ENCODE measurements around the gene BLOC1S6.

Gene BLOC1S6

DNA sequence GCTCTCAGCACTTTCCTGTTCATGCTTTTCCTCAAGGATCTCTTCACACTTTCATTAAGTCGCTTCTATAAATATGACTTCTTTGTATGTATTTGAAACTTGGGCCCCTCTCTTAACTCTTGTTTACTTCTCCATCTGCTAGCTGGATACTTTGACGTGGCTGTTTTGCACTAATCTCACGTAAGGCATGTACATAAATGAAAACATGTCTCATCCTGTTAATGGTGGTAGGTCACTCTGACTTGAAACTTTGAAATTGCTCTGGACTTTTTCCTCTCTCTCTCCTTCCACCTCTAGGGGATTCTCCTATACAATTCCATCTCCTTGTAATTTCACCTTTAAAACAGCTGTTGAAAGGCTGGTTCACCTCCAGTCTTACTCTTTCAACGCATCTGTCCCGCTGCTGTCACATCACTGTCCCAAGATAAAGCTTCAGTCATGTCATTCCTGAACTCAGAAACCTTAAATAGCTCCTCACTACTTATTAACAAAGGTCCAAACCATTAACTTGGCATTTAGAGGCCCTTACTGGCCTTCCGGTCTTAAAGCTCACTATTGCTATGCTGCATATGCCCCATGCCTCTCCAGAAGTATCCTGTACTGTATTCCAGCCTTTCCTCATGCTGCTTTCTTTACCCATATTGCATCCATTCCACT lies 1.2 kb downstream of the BLOC1S6 start:
- peak; percentile 3 for DNase-seq

DNA sequence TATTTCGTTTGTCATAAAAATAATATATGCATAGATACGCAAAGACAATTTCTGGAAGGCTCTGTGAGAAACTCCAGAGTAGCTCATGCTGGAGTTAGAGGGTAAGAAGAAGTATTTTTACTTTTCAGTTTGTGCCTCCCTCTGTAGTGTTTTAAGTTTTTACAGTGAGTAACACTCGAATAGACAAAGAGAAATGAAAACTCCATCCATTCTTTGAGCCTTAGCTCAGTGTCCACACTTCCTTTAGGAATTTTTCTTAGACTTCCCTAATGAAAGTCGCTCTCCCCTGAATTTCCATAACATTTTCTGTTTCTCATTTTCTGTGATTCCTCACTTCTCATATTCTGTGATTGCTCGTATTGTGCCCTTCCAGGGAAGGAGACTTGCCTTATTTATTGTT lies 2.1 kb downstream of the BLOC1S6 start:
- DNase-seq: peak; percentile 14

DNA sequence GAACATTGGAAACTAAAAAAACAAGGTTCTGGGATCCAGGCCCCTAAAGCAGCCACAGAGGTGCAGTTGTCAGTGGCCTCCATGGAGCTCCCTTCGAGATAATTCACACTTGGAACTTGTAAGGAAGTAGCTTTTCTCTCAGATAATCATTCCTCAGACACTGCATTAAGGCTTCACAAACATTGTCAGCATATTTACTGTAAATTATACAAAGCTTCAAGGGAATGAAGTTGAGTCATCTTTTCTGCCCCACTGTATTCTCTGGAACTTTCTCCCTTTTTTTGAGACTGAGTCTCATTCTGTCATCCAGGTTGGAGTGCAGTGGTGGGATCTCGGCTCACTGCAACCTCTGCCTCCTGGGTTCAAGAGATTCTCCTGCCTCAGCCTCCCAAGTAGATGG lies 7.1 kb downstream of the BLOC1S6 start:
- no peak for DNase-seq

DNA sequence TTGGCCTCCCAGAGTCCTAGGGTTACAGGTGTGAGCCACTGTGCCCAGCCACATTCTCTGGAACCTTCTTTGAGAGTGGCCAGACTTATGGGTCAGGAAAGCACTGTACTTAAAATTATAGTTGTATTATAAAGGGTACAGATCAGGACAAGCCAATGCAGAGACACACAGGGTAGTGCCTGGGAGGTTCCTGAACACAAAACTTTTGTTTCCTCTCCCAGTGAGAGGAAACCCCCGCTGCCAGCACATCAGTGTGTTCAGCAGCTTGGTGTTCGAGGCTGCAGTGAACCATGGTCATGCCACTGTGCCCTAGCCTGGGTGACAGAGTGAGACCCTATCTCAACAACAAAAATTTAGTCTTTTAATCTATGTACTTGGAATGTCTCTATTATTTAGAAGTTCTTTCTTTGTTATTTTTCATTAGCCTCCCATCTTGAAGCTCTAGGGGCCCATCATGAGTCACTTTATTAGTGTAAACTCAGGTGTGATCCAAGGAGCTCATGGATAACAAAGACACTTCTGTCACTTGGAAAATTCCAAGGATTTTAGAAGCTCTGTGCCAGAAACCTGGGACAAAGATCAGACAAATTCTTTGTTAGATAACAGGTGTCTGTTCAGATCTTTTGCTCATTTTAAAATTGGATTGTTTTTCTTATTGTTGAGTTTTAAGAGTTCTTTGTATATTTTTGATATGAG lies 7.8 kb downstream of the BLOC1S6 start:
- no peak for DNase-seq

GRCh38 chr15:45603881-45604280 lies 16.7 kb downstream of the BLOC1S6 start:
- DNase-seq: no peak

DNA sequence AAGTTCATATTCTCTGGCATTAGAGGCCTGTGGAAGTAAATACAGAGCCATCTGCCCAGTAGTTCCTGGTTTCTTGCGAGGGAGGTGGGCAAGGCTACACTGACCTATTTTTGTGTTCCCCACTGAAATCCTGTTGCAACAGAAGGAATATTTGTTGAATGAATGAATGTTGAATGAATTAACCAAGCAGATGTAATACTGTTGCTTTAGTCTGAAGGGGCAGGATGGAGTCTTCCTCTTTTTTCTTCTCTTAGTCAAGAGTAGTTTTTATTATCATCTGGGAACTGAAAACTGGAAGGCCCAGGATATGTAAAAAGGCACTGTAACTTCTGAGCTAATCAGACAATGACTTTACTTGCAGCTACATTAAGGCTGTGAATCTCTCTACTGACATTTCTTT lies 17.1 kb downstream of the BLOC1S6 start:
- DNase-seq: no peak

GRCh38 chr15:45606413-45606812 lies 19.2 kb downstream of the BLOC1S6 start:
- no peak for DNase-seq

DNA sequence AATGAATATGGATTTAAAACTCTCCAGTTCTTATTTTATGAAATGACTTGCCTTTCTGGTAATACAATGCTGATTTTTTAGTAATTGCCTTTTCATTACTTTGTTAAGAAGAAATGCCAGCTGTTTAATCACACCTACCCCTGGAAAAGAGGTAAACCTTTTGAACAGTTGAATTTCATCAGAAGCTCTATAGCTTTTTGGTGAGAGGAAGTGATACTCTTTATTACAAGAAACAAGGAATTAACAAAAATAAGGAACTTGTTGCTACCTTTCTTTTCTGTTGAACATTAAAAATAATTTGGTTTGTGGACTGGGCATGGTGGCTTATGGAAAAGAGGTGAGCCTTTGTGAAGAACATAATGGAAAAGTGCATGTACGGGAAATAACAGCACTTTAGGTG lies 19.7 kb downstream of the BLOC1S6 start:
- DNase-seq: no peak

- no peak for DNase-seq
Measured at GRCh38 chr15:45611305-45611704, 24.1 kb downstream of the BLOC1S6 start.

- DNase-seq: peak; percentile 42
Measured at GRCh38 chr15:45612790-45613415, 25.7 kb downstream of the BLOC1S6 start.

GRCh38 chr15:45616901-45617323 lies 29.7 kb downstream of the BLOC1S6 start:
- no peak for DNase-seq

GRCh38 chr15:45618813-45619212 lies 31.6 kb downstream of the BLOC1S6 start:
- no peak for DNase-seq

DNA sequence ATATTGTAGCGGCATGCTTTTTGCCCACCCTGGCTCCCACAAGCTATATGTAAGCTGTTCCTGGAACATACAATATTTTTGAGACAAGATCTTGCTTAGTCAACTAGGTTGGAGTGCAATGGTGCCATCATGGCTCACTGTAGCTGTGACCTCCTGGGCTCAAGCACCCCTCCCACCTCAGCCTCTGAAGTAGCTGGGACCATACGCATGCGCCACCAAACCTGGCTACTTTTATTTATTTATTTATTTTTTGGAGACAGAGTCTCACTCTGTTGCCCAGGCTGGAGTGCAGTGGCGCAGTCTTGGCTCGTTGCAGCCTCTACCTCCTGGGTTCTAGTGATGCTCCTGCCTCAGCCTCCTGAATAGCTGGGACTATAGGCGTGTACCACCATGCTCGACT lies 41.0 kb downstream of the BLOC1S6 start:
- no peak for DNase-seq

DNA sequence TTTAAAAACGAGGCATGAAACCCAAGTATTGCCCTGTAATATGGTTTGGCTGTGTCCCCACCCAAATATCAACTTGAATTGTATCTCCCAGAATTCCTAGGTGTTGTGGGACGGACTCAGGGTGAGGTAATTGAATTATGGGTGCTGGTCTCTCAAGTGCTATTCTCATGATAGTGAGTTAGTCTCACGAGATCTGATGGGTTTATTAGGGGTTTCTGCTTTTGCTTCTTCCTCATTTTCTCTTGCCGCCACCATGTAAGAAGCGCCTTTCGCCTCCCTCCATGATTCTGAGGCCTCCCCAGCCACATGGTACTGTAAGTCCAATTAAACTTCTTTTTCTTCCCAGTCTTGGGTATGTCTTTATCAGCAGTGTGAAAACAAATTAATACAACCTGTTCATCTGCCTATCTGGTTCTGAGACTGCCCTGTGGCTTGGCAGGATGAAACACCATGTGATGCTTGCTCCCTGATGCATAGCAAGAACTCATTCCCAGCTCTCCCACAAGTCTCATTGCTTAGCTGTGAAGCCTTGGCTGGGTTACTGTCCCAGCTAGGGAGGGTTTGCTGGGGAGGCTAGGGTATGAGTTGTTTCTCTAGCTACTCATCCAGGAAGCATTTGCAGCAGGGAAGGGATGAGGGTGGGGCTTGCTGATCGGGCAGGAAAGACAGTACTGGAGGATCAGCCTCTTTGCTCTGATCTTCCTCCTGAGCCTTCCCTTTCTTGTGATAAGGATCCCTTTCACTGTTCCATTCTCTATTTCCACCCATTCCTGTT lies 43.9 kb downstream of the BLOC1S6 start:
- peak; percentile 92 for DNase-seq

- DNase-seq: no peak
Measured at GRCh38 chr15:45631776-45632175, 44.6 kb downstream of the BLOC1S6 start.

DNA sequence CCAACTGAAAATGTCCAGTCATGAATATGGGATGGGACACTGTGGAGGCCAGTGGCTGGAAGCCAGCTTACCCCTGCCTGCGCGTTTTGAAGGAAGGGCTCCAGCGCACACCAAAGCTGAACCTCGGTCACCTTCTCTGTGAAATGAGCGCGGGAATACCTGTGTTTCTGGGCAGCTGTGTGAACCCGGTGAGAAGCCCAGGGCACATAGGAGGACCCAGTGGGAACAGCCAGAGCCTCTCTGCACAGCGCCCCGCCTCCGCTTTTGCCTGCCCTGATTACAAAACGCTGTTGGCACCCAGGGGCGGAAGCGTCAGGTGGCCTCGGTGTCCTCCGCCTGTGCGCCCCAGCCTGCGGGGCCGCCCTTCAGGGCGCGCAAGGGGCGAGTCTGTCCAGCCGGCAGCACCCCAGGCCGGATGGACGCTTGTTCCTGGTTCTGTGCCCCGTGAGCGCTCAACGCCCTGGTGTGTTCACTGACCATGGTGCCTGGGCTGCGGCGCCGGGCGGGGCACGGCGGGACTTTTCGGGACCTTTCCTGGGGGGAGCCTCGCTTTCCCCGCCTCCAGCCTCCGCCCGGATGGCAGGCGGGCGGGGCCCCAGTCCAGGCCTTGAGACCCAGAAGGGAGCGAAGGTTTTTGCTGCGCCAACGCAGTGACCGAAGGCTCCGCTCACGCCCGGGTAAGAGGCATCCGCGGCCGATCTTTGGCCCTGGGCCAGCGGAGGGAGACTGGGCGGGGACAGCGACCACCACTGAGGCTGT lies 47.4 kb downstream of the BLOC1S6 start, which contains the start of gene SQOR:
TSS of gene SQOR (plus strand) at position 598 of the 759 bp plus-strand sequence. CDS start 23,895 bp downstream, outside the sequence.
- peak; percentile 33 for DNase-seq

GRCh38 chr15:45635191-45635638 lies 48.0 kb downstream of the BLOC1S6 start:
- no peak for DNase-seq

DNA sequence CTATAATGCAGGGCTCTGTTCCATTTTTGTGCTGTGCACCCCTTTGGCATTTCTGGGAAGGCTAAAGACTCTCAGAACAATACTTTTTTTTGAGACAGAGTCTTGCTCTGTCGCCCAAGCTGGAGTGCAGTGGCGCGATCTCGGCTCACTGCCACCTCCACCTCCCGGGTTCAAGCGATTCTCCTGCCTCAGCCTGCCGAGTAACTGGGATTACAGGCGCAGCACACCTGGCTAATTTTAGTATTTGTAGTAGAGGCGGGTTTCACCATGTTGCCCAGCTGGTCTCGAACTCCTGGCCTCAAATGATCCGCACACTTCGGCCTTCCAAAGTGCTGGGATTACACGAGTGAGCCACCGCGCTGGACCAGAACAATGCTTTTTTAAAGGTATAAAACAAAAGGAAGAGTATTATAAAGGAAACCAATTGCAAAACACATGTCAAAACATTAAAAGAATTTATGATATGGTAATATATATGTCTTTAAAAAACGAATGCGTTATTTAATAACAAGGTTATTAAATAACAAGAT lies 48.6 kb downstream of the BLOC1S6 start:
- no peak for DNase-seq

DNA sequence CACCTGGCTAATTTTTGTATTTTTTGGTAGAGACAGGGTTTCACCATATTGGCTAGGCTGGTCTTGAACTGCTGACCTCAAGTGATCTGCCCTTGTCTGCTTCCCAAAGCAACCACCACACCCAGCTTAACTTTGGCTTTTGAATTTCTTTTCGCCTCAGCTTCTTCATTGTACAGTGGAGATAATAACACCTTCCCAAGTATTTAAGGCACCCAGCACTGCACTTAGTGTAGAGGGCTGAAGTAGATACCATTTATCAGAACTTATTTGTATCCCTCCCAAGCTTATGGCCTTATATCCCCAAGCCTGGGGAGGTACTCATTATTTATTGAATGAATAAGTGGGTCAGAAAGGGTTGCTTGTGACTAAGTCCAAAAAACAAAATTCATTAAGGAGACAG lies 50.0 kb downstream of the BLOC1S6 start:
- no peak for DNase-seq

DNA sequence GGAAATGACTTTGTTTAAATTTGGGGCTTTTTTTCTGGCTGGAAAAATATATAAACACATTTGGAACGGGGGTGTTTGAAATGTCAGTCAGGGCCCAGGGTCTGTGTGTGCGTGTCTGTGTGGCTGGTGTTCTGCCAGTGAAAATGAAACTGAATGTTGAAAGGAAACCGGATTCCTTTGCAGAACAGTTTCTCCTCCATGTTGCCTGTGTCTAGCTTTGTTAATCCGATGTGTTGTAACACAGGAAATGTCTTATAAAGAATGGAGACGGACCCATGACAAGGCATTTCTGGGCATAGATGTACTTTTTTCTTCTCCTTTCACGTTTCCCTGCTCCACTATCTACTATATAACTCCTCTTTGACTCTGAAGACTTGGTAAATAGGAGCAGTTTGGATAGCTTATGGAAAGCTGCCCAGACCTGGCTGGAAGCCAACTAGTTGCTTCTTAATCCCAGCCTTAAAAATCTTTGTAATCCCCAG lies 50.4 kb downstream of the BLOC1S6 start:
- DNase-seq: peak; percentile 89

GRCh38 chr15:45640616-45641015 lies 53.4 kb downstream of the BLOC1S6 start:
- DNase-seq: peak; percentile 84

DNA sequence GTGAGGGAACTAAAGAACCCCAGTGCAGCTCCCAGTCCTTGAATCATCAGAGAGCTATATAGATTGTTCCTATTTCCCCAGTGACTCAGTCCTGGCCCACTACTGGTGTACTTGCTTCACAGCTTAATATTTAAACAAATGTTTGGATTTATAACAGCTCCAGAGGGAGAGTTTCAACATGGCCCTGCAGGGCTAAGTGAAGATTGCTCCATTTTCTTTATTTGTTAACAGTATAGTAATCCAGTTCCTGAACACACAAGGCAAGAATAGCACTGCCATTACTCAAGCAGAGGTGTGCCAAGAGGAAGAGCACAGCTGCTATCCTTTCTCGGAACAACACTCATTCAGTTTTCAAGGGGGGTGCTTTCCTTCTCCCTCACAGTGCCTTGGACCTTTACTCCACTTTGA lies 54.2 kb downstream of the BLOC1S6 start:
- DNase-seq: peak; percentile 86
